HG02981 (cell line): ENCODE data around the gene ARX.

Experiments used
- ATAC-seq: cut with Tn5 transposase; IDR thresholded peaks from one replicate; pipeline ENCODE4 v1.9.1; 2021; ENCODE audit warnings: mild to moderate bottlenecking, moderate library complexity; ENCODE audit not compliant: unreplicated experiment

Gene ARX

GRCh38 chrX:25017667-25018247 is 2.0 kb upstream of the ARX start:
- ATAC-seq: no peak

DNA sequence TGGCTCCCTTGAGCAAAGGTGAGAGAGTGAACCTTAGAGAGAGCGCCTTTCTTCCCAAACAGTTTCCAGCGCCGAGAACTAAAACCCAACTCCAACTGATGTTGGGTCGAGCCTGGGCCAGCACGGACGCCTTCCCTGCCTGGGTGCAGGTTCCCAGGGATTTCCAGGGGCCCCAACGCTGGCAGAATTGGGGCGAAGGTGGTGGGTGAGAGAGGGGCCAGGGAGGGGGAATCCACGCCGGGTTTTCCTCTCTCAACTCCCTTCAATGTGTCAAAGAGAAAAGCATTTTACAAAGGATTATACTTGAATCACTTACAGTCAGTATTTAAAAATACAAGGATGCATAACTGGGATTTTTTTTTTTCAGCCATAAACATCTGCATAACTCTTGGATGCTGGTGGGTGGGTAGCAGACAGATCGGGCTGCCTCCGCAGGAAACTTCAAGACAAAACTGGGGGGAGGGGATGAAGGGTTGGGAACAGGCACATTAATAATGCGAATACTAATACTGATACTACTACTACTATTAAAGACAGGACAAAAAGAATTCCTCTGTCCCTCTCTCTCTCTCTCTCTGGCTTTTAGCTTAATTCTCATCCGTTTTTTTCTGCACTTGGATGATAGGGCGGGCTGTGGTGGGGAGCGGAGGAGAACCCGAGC is 1.3 kb upstream of the ARX start:
- no peak for ATAC-seq

DNA sequence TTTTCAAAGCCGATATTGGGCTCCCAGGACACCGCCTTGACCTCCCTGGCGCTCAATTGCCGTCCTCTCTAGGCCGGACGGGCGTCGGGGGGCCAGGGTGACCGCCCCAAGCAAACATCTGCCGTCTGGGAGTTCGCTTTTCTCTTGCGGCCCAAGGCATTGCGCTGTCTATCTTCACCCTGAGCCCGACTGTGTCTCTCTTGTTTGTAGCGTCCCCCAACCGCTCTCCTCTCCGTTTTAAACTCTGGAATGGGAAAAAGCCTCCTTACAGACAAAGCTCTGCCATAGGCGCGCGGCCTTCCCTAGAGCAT is 551 bp upstream of the ARX start:
- ATAC-seq: no peak

DNA sequence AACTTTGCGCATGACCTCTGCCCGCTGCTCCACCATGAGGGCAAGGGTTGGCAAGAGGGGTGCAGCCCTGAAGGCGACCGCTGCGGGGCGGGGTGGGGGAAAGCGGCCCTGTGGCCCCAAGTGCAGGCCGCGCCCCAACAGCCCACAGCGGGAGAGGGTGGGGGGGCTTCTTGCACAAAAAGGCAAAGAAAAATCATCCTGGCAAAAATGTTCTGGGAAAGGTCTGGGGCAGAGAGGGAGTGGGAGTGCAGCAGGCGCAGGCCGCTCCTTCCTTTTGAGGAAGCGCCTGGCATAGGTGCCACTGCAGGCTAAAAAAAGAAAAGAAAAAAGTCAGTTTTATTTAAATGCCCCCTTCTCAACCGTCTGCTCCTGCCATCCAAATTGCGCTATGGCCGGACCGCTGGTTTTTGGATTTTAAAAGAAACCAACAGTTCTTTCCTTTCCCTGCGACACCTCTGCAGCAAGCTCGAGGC is 1.4 kb downstream of the ARX start:
- no peak for ATAC-seq

DNA sequence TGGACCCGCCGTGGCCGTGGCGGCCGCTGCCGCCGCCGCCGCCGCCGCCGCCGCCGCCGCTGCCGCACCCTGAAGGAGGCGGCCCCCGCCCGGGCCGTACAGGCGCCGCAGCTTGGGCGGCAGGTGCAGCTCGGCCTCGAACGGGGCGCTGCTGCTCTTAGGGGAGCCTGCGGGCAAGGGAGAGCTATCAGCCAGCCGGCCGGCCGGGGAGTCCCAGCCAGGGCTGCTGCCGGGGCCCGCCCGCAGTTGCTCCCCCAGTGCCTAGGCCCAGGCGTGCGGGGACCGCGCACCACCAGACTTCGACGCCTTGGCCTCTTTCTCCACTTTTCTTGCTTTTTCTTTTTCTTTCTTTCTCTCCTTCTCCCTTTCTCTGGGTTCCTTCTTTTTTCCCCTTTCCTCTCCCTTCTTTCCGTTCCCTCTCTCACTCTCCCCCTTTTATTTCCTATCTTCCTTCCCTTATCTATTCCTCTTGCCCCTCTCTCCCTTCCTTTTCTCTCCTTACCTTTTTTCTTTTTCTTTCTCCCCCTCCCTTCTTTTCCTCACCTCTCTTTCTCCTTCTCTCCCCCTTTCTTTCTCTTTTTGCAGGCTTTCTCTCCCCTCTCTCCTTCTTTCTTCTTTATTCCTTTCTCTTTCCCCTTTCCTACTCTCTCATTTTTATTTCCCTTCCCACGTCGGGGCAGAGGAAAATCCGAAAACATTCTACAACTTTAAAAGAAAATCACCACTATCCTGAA is 2.0 kb downstream of the ARX start:
- no peak for ATAC-seq

DNA sequence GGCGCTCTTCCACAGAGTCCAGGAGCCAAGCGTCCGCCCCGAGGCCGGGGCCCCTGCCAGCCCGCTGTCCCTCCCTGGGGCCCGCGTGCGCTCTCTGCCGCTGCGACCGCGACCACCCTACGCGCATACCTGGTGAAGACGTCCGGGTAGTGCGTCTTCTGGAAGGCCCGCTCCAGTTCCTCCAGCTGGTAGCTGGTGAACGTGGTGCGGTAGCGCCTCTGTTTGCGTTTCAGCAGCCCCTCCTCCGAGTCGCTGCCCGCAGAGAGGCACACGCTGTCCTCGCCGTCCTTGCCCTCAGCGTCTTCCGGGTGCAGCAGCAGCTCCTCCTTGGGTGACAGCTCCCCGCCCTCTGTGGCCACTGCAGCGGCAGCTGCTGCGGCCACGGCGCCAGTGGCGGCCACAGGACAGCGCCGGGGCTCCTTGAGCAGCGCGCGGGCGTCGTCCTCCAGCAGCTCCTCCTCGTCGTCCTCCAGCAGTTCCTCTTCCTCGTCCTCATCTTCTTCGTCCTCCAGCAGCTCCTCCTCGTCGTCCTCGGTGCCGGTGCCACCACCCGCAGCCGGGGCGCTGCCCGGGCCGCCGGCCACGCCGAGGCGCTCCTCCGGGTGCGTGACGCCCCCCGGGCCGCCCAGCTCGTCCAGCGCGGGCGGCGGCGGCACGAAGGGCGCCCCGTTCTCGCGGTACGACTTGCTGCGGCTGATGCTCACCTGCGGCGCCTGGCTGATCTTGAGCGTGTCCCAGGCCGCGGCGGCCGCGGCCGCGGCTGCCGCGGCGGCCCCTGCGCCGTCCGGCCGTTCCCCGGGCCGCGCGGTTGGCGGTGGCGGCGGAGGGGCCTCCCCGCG is 2.8 kb downstream of the ARX start:
- ATAC-seq: no peak

DNA sequence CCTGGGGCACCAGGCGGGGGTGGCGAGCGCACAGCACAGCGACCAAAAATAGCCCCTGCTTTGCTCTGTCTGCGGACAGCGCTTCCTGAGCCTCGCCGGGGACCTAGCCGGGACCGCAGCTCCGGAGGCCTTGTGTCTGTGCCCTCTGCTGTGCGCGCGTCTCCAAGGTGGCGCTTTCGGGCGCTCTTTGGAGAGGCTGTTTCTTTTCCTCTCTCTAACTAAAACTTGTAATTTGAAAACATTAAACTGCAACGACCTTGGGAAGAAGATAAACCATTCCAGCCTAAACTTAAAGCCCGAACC is 3.4 kb downstream of the ARX start:
- ATAC-seq: no peak

DNA sequence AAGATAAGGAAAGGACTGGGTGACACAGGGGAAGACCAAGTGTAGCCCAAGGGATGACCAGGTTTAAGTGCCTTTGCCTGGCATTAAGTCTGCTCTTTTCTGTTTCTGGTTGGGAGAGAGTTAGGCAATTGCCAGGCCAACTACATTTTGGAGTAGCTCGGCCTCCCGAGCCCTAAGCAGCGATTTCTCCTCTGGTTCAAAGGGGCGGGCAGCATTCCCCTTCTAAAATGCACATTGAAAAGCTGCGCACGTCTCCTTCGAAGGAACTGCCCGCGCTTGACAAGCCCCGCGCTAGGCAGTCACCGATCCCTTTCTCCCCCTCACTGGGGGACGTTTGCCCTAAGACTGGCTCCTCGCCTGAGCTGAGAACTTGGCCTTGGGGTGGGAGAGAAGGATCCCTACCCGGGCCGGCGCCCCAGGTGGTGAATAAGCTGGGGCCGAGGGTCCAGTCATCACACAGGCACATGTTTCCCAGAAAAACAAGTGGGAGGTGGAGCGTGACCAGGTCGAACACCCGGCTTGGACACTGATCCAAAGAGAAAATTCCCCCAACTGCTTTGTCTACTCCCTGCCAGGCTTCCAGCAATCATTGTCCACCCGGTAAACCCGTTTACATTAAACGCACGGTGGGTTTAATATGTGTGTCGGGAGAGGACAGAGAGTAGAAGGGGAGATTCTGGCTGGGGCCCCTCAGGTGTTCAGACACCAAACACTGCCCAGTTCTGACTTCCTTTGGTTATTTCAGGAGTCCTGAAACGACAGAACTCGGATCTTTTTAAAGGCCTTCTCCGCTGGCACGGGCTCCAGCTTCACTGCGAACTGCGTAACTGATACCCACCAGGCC is 4.0 kb downstream of the ARX start:
- no peak for ATAC-seq

- ATAC-seq: no peak
These were observed 4.8 kb downstream of the ARX start for GRCh38 chrX:25010784-25011588.

- no peak for ATAC-seq
These were observed 6.4 kb downstream of the ARX start for GRCh38 chrX:25009407-25009806.

GRCh38 chrX:25007059-25008053 is 8.4 kb downstream of the ARX start:
- no peak for ATAC-seq

DNA sequence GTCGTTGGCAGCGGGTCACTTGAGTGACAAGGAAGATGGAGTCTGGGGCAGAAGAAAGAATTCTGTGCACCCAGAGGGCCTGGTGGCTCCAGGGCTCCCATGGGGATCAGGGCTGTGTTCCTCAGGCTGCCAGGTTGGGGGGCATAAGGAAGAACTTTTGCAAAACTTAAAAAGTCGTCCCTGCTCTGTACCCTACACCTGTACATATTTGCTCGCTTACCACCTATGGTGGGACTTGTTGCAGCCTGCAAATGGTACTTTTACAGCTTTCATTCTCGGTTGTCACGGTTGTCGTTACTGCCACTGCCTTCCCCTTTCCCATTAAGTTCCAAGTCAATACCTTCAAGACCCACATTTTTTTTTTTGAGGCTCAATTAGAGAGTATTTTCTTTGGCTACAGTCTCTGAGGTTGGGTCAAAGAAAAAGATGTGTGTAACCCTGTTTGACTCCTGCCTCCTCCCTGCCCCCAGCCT is 9.1 kb downstream of the ARX start:
- ATAC-seq: no peak

DNA sequence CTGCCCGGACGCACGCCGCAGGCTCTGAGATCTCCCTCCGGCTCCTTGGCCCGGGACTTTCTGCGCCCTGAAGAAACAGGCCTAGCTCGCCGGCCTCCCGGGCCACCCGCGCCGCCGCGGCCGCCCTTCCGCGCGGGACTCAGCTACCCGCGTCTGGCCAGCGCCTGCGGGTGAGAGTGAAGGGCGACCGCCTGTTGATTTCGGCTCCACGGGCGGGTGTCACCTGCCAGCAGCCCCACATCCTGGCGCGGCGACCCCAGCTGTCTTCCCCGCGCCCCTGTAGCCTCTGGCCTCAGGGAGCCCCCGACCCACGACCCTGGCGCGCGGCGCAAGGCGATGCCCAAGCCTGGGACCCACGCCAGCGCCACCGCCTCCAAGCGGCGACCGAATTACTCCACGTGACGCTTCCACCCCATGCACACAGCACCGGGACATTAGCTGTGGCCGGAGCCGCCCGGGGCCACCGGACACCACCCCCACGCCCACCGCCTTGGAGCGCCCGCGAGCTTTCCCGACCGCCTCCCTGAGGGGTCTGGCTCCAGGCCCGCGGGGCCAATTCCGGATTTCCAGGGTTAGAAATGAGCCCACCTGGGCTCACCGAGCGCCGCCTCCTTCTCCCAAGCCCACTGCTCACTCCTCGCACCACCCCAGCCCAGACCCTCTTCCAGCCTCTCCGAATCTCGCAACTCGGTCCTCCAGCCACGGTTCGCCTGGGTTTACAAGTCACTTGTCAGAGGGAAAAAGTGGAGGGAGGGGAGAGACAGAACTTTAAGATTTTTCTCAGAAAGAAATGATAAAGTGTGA is 10.2 kb downstream of the ARX start:
- ATAC-seq: no peak

- ATAC-seq: no peak
These were observed 10.8 kb downstream of the ARX start for GRCh38 chrX:25005034-25005381.

DNA sequence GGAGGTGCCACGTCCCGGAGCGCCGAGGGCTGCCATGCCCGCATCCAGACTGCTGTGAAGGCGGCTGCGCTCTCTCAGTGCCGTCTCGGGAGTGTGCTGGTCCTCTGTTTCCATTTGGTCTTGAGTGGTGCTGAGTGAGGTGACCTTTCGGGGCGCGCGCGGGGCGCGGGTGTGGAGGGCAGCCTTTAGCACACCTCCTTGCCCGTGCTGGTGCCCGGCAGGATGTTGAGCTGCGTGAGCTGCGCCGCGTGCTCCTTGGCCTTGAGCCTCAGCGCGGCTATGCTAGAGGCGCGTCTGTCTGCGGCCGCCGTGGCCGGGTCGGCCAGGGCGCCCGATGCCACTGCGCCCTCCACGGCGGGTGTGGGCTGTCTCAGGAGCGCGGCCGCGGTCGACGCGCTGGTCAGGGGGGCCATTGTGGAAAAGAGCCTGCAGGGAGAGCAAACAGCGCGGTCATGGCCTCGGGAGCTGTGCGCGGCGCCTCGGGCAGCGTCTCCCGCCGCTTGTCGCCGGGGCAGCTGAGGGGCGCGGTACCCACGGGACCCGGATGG is 11.2 kb downstream of the ARX start:
- no peak for ATAC-seq

DNA sequence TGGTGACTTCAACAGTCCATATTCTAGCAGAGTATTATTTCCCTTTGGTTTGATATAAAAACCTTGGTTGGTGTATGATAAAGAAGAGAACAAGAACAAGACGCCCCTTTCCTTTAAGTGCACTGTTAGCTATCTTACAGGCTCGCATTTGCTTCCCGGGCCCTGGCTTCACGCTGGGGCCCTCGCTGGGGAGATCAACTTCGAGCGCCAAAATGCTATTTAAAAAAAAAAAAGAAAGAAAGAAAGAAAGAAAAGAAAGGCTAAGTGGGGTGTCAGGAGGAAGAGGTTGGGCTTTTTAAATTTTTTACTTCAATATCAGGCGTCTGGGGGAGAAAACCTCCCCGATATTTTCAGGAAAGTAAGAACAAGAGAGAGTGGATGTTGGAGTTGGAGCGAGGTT is 11.7 kb downstream of the ARX start:
- no peak for ATAC-seq

- ATAC-seq: no peak
These were observed 12.5 kb downstream of the ARX start for GRCh38 chrX:25003066-25003849.
